HG03097 (cell line): Measurements from ENCODE around the gene SAP130.

ENCODE experiments used
- ATAC-seq: cut with Tn5 transposase; IDR thresholded peaks from one replicate; pipeline ENCODE4 v1.9.1; 2021; ENCODE audit not compliant: unreplicated experiment, low FRiP score

Gene SAP130

GRCh38 chr2:128026448-128027277 lies 1.2 kb downstream of the SAP130 start:
- ATAC-seq: no peak

DNA sequence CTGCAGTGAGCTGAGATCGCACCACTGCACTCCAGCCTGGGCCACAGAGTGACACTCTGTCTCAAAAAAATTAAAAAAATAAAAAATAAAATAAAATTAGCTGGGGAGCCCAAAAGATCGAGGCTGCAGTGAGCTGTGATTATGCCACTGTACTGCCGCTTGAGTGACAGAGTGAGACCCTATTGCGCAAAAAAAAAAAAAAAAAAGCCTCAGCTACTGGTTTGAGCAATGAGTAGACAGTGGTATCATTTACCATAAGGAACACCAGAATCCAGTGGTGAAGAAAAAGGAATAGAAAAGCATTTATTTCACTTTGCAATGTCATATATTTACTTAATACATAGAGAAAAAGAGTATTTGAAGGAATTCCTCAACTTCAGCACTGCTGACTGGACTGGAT lies 3.0 kb downstream of the SAP130 start:
- no peak for ATAC-seq

- ATAC-seq: no peak
Observed at GRCh38 chr2:128017561-128017960, 10.3 kb downstream of the SAP130 start.

GRCh38 chr2:128016620-128017019 lies 11.2 kb downstream of the SAP130 start:
- ATAC-seq: no peak

GRCh38 chr2:128012698-128013097 lies 15.2 kb downstream of the SAP130 start:
- ATAC-seq: no peak

DNA sequence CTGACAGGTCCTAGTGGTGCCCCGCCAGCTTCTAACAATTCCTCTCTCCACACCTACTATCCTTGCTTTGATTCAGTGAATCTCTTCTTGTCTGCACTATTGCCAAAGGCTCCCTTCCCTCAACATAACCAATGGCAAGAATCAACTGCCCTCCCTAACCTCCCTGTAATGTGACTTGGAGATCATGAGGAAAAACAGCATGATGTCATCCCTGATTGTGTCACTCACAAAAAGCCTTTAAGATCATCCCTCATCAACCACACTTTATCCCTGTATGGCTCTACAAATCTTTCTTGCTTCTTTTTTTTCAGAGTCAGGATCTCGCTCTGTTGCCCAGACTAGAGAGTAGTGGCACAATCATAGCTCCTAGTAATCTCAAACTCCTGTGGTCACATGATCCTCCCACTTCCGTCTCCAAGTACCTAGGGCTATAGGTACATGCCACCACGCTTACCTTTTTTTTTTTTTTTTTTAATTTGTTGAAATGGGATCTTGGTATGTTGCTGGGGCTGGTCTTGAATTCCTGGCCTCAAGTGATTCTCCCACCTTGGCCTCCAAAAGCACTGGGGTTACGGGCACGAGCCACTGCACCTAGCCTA lies 19.7 kb downstream of the SAP130 start:
- no peak for ATAC-seq

DNA sequence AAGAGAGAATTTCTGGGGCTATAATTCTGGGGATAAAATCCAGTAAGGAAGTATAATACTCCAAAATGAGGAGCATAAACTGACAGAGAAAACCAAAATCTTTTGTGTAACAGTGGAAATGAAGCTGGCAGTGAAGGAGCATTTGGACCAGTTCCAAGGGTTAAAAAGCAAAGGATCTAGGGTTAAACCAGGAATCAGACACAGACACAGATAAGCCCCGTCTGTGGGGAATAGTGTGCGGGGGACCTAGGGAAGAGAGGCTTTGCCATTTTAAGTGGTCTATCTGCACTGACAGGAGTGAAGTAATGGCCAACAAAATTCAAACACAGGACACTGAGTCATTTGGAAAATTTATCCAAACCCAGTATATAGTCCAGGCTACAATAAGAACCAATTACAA lies 23.4 kb downstream of the SAP130 start:
- no peak for ATAC-seq

- no peak for ATAC-seq
Observed at GRCh38 chr2:128003463-128003862, 24.4 kb downstream of the SAP130 start.

GRCh38 chr2:127996160-127996559 lies 31.7 kb downstream of the SAP130 start:
- no peak for ATAC-seq

- no peak for ATAC-seq
Observed at GRCh38 chr2:127995725-127996124, 32.1 kb downstream of the SAP130 start.

GRCh38 chr2:127993659-127994058 lies 34.2 kb downstream of the SAP130 start:
- ATAC-seq: no peak

DNA sequence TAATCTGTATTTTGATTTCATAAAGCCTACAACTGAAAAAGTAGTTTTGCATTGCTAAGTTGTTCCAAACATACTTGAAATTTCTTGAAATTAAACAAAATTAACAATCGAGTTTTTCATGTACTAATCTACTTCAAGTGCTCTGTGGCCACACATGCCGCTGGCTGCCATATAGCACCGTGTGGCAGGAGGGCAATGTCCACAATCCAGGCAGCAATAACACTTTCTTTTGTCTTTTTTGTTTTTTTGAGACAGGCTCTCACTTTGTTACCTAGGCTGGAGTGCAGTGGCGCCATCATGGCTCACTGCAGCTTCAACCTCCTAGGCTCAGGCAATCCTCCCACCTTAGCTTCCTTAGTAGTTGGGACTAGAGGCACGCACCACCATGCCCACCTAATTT lies 36.1 kb downstream of the SAP130 start:
- no peak for ATAC-seq

- ATAC-seq: no peak
Observed at GRCh38 chr2:127986548-127987079, 41.2 kb downstream of the SAP130 start.

- no peak for ATAC-seq
Observed at GRCh38 chr2:127985735-127986134, 42.1 kb downstream of the SAP130 start.

- no peak for ATAC-seq
Observed at GRCh38 chr2:127985026-127985734, 42.7 kb downstream of the SAP130 start.

DNA sequence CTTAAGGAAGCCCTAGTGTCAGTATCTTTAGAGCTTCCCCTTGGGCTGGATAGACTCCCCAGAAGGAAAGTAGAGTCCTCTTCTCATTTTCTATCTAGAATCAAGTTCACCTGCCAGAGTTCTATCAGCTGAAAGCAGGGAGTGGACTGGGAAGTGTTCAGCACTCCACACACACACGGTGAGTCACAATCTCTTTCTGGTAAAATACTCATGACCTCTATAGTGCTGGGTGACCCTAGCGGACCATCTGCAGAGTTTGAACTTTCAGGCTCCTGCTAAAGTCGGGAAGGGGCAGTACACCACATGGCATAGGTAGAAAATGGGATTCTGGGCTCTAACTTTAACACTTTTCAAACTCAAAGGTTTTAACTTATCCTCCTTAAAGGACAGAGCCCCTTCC lies 43.3 kb downstream of the SAP130 start:
- ATAC-seq: no peak

GRCh38 chr2:127969446-127969845 lies 58.4 kb downstream of the SAP130 start:
- no peak for ATAC-seq

DNA sequence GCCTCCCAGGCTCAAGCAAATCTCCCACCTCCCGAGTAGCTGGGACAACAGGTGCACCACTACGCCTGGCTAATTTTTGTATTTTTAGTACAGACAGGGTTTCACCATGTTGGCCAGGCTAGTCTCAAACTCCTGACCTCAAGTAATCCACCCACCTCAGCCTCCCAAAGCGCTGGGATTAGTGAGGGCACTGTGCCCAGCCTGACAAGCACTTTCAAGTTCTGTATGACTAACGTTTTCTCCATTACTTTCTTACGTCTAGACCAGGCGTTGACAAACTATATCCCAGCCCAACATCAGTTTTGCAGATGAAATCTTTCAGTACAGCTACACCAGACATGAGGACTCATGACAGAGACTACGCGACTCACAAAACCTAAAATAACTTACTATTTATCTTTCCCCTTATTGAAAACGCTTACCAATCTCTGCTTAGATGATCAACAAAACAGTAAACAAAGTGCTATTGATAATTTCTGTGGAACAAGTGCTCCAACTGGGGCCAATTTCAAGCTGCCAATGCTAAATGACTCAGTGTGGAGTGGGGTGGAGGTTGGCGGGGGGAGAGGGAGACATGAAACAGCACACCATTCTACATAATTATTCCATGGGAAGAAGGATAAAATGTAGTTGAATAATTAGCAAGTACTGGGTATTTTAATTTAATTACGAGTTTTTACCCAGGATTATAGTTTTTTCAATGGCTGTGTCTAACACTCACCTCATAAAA lies 59.1 kb downstream of the SAP130 start:
- ATAC-seq: no peak

DNA sequence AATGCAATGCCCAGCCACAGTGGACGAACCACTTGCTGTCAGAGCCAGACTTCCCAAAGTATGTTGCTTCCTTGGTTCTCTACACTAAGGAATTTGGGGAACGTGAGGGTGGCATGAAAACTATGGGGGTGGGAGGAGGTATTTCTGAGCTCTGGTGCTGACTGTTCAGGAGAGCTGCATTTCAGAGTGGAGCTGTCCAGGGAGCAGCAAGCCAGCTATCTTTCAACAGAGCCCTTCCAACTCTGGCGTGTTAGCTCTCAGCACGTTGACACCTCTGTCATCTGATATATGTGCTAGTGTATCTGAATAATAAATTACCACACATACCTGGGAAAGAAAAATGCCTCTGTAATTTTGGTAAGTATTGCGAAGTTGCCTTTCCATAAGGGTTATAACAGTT lies 66.1 kb downstream of the SAP130 start:
- no peak for ATAC-seq

GRCh38 chr2:127957240-127957639 lies 70.6 kb downstream of the SAP130 start:
- no peak for ATAC-seq

DNA sequence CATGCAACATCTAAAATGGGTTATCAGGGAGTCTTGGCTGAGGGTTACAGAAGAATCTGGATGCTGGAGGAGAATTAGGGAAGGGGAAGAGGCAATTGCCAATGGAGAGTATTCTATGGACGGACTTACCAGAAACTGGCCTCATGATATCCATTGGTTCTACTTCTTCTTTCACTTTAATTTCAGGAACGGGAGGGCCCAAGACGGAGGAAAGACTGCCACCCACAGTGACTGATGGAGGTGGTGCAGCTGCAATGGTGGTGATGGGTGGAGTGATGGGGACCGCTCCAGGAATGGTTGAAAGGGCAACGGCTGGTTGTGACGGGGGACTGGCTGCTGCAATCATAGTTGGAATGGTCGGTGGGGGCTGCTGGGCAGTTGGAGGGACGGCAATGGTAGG lies 73.0 kb downstream of the SAP130 start:
- ATAC-seq: no peak
